ENCODE results near the gene SIX6.
A peak's percentile ranks its signal among the peaks of the same experiment; 100 is the strongest.

Gene SIX6

DNA sequence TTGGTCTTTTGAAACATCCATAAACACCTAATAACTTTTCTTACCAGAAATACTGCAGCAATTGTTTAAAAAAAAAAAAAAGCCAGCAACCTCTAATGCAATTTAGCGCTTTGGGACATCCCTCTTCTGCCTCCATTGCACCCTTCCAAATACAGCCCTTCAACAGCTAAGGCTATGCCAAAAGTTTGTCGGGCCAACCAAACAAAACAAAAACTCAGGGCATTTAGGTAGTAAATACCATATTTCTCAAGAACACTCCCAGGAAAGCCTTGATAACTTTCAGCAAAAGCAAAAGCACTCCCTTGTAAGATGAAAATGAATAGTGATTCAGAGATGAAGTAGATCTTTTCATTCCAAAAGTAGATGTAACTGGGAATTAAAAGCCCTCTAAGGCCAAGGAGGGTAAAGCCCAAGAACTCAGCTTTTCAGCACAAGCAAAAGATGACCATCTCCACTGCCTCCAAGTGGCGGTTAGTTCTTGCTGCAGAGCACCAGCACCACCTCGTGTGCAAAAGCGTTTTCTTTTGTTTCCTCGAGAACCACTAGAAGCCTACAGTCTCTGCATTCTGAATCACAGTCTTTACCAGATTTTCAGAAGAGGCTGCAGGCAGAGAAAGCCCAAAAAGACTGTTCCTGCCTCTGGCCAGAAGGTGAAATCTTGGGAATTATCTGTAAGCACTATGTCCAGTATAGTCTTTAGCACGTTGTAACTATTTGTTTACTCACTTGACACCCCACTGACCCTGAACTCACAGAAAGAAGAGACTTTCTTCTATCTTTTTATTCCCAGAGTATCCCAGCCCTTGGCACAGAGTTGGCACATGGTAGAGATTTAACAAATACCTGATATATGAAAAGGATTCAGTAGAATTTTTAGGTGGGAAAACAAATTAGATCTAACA is 53.1 kb downstream of the SIX6 start:
- FAIRE-seq (peak; percentile 84), DNase-seq (ENCODE audit: insufficient read length, low spot score) (no peak)
- TF ChIP-seq, protein P1, sequence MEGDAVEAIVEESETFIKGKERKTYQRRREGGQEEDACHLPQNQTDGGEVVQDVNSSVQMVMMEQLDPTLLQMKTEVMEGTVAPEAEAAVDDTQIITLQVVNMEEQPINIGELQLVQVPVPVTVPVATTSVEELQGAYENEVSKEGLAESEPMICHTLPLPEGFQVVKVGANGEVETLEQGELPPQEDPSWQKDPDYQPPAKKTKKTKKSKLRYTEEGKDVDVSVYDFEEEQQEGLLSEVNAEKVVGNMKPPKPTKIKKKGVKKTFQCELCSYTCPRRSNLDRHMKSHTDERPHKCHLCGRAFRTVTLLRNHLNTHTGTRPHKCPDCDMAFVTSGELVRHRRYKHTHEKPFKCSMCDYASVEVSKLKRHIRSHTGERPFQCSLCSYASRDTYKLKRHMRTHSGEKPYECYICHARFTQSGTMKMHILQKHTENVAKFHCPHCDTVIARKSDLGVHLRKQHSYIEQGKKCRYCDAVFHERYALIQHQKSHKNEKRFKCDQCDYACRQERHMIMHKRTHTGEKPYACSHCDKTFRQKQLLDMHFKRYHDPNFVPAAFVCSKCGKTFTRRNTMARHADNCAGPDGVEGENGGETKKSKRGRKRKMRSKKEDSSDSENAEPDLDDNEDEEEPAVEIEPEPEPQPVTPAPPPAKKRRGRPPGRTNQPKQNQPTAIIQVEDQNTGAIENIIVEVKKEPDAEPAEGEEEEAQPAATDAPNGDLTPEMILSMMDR (IDR thresholded peaks at IDR 0.05; ENCODE audit: insufficient read depth, missing control alignments): peak; percentile 77
